GM21737 (cell line): ENCODE data around the gene TBL1XR1.

Experiments
- ATAC-seq: cut with Tn5 transposase; IDR thresholded peaks from one replicate; pipeline ENCODE4 v1.9.1; 2021; ENCODE audit warnings: mild to moderate bottlenecking, moderate library complexity; ENCODE audit not compliant: unreplicated experiment

Gene TBL1XR1

DNA sequence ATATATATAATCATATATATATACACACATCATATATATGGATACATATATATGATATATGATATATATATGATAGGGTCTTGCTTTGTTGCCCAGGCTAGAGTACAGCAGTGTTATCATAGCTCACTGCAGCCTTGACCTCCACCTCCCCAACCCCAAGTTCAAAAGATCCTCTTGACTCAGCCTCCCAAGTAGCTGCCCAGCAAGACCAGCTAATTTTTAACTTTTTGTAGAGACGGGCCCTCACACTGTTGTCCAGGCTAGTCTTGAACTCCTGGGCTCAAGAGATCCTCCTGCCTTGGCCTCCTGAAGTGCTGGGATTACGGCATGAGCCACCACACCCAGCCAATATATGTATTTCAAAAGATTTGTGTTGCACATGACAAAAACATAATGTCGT lies 83.0 kb downstream of the TBL1XR1 start:
- ATAC-seq = no peak

DNA sequence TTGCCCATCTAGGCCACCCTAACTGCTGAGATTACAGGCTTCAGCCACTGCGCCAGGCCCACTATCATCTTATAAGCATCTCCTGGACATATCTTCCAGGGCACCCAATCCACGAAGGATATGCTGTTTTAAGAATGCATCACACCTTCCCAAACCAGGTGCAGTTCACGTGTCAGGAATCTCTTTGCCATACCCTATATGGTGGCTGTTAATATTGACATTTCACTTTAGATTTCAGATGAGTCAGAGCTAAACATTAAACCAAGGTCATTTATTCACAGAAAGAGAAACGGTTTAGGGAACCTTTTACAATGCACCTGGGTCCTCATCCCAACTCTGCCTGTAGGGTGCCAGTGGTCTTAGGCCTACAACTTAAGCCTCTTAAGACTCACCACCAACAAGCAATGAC lies 85.7 kb downstream of the TBL1XR1 start:
- ATAC-seq = peak; percentile 50

DNA sequence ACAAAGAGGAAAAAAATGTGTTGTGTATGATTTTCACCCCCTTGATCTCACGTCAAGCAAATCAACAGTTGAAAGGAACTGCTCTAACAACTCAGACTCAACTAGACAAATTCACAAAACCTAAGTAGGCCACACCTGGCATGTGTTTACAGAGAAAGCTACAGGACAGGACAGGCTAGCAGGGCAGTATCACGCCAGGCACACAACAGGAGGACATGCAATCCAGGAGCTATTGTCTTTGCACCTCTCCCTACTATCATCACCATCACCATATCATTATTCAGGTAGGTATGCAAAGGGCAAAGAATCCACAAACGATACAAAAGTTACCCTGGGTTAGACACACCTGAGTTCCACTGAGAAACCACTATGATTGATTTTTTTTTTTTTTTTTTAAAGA lies 86.4 kb downstream of the TBL1XR1 start:
- no peak for ATAC-seq

DNA sequence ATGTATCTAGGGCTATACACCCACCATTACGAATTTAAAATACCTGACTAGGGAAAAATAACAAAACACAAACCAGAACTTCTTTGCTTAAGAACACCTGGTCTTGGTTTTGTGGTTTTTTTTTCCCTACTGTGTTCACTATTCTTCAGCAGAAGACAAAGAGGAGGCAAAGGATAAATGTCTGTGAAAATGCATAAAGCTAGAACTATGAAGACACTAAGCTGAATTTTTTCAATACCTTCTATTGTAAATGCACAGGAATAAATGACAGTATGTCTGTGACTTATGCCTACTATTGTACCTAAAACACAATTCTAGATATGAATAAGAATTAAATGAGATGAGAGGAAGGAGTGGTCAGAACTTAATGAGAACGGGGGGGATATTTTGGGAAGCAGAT lies 86.9 kb downstream of the TBL1XR1 start:
- no peak for ATAC-seq

DNA sequence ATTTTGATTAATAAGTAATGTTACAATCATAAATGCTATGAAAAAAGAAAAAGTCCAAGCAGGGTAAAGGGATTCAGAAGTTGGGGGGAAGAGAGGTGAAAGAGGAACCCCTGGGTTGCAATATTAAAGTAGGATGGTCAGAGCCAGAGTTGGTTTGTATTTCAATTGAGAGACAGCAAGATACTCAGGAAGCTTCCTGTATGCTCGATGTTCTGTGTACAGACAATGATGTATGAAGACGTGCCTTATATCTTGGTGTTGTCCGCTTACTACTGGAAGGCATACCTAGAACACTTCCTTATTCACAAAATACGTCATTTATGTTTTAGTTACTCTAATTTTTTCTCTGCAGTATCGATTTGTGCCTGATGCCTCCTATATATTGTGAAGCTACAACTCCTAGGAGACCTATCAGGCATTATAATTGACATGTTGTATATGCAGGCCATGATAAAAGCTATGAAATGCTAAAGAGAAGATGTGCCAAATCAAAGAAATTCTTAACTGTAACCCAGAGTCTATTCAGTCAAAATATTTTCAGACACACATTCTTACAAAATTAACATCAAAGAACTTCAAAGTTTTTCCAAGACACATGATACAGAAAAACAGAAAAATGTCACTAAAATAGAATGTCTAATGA lies 87.5 kb downstream of the TBL1XR1 start:
- peak; percentile 54 for ATAC-seq

DNA sequence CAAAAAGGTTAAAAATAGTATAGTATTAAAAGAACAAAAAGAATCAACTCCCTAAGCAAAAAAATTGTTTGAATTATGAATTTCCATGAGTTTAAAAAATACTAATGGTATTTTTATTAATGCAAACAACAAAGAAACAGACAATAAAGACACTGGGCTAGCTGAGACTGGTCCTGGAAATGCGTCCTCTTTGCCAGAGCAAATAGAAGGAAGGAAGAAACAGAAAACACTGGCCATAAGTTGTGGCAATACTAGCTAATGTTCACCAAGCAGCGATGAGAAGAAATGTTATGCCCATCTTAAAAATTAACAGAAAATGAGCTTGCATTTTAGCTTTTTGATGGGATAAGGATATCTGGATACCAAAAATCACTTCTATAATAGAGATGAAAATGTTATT lies 88.6 kb downstream of the TBL1XR1 start:
- no peak for ATAC-seq

DNA sequence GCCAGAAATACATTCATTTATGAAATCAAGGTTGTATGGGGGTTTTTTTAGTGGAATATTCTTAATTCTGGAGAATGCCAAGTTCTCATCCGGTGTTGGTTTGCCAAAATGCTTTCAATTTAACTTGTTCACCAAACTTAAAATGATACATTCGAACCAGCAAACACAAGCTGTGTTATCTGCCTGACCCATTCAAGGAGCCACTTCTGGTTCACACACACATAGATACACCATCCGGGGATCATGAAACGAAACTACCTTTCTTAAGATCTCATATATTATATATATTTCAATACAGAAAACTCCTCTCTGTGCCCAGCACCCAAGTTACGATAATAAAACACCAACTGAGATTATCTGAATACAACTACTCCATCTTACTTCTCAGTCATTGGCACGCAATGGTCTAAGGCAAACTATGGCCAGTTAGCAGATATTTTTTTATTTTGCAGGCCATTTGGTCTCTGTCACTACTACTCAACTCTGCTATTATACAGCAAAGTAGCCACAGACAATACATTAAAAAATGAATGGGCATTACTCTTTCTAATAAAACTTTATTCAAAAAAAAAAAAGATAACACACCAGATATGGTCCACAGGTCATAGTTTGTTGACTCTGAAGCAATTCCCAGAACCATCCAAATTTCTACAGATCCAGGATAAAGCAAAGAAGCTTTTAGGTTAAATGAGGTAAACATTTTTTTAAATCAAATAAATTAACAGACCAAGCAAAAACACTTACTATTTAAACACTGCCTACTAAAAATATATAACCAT lies 89.6 kb downstream of the TBL1XR1 start:
- ATAC-seq = no peak

DNA sequence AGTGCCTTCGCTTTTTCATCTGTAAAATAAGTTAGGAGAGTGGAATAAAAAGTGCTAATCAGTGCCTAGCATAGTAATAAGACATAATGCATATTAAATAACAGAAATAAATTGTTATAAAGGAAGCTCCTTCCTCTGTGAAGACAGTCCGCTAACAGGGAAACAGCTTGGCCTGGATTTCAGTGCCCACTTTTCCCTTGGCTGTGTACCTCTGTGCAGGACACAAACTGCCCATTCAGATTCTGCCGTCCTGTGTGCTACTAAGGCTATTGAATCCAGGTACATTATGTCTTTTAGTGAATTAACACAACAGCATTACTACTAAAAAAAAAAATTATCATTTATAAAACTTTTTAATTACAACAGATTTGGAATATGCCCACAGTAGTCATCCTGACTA lies 90.7 kb downstream of the TBL1XR1 start:
- ATAC-seq = no peak

DNA sequence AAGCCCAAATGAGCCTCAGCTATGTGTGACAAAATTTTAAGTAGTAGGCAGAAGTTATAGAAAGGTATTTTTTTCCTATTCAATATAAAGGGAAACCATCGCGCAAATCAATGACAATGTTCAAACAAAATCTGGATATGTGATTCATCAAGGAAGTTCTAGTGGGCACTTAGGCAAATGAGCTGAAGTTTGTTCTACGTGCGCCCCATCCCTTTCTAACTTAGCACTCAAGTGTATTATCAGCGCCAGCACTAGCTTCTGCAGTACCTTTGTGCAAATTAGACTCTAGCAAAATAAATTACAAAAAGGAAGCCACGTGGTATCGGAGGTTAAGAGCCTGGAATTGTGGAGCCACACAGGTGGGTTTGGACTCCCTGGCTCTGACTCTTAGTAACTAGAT lies 91.1 kb downstream of the TBL1XR1 start:
- ATAC-seq = no peak

DNA sequence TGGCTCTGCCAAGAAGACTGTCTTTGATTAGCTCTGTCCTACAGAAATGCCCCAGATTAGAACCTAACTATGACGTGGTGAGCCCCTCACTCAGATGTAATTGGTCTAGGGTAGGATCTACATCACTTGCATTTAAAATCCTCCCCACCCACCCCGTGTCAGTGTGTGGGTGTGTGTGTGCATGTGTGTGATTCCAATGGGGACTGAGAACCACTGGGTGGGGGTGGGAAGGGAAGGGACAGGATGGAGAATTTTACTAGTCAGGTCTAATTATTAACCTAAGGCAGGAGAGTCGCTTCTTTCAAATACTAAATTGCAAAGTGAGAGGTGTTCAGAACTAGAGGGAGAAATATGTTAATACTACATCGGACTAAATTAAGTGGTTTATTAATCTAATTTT lies 91.7 kb downstream of the TBL1XR1 start:
- ATAC-seq = no peak

DNA sequence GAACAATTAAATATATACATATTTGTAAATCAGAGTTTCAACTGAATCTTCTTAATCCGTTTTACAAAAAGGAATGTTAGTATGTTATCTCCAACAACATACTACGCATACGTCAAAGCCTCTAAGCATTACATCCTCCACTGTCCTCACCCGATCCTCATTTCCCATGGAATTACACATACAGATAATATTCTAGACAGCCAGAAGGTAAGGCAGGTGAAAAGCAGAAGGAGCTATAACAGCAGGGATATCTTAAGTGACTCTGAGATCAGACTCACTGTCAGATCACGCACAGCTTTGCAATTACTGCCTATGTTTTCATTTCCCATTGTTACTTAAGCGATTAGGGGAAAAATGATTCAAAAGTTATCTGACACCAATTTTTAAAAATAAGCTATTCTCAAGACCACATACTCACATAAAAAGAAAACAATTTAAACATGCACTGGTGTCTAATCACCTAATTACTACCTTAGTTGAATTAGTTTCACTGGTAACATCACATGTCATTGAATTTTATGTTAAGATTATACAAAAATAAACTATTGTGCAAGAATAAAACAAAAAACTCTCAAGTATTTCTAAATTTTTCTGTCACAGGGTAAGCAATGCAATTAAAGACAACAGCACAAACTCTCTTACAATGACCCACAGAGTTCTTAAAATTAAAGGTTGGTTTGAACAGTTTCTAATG lies 92.8 kb downstream of the TBL1XR1 start:
- no peak for ATAC-seq

DNA sequence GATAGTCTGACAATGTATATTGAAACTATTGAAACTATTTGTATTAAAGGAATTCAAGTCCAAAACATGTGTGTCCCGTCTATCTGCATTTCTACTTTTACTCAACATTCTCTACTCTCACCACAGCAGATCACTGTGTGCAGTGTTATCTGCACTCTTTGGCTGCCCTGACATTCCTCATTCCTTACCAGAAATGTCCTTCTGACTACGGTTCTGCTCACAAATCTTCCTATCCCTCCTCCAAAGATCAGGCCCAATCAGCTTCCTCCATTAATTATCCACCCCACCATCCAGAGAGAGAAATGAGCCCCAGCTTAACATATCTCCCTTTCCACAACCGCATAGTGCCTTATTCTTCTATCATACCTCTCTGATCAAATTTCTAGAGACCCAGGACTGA lies 94.7 kb downstream of the TBL1XR1 start:
- ATAC-seq = no peak

DNA sequence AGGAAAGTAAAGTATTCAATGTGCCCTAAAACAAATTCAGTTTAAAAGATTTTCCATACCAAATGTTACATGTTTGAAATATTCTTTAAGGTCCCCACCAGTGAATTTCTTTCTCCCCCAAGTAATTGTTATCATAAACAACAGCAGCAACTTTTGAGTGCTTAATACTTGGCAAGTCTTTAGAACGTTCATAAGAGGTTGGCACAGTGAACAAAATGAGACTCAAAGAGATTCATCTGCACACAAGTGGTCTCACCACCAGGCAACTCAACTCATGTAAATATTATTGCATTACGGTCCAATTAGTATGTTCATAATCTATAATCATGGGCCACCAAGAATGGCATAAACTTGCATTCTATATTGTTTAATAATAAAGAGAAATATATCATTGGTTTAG lies 98.7 kb downstream of the TBL1XR1 start:
- ATAC-seq = no peak

DNA sequence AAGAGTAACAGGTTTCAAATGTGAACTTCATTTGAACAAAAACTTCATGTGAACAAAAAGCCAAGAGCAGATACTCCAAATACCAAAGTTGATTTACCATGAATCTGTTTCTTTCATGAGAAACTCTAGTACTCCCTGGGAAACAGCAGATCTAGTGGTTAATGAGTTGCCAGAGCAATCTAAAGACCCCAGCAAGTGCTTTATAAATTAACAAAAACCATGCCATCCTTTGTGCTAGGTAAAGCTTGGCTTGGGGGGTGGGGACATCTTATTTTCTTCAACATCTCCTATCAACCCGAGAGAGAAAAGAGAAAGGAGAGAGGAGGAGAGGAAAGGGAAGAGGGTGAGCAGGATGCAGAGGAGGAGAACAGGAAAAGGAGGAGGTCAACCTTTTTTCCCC lies 100.7 kb downstream of the TBL1XR1 start:
- ATAC-seq = no peak

DNA sequence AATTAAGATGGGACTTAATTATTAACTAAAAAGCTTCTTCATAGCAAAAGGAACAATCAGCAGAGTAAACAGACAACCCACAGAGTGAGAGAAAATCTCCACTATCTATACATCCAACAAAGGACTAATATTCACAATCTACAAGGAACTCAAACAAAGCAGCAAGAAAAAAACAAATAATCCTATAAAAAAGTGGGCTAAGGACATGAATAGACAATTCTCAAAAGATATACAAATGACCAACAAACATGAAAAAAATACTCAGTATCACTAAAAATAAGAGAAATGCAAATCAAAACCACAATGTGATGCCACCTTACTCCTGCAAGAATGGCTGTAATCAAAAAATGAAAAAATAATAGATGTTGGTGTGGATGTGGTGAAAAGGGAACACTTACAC lies 103.3 kb downstream of the TBL1XR1 start:
- no peak for ATAC-seq

DNA sequence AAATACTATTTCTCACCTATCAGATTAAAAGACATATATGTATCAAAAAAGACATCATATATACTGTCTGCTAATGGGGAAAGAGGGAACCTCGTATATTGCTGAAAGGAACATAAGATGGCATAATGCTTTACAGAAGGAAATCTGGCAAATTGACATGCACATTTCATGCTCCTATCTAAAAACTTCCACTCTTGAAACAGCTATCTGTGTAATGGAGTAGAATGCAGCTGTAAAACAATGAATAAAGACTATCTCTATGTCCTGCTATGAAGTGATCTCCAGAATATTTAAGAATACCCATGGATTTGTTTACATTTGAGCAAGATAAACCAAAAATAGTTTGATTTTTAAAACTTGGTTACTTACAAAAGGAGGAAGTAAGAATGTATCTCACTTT lies 107.4 kb downstream of the TBL1XR1 start:
- no peak for ATAC-seq

DNA sequence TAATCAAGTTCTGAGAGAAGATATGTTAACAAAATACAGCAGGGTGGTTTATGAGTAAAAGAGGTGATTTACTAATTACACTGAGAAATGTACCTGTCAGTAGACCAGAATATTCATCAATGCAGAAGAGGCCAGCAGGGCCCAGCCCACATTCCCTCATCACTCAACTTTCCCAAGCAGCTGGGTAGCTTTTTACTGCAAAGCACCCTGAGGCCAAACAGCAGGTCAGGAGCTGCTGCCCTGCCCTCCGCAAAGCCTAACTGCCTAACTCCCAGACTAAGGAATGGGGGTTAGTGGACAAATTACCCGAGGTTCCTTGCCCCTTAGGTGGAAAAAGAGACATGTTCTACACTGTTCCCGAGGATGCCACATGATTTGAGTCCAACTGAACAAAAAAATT lies 108.2 kb downstream of the TBL1XR1 start:
- no peak for ATAC-seq

DNA sequence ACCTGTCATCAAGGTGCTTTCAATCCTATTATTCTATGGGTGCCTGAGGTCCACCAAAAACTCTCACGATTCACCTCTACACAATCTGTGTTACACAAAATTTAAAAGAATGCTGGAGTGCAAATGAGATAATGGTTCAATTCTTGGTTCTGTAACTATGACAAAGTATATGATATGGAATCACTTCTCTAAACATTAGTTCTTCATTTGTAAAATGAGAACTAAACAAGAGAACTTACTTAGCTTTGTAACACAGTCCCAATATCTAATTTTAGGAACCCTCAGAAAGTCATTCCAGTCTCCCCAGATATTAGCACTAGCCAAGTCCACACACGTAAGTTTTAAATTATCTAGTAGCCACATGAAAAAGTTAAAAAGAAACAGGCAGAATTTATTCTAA lies 111.5 kb downstream of the TBL1XR1 start:
- ATAC-seq = no peak

DNA sequence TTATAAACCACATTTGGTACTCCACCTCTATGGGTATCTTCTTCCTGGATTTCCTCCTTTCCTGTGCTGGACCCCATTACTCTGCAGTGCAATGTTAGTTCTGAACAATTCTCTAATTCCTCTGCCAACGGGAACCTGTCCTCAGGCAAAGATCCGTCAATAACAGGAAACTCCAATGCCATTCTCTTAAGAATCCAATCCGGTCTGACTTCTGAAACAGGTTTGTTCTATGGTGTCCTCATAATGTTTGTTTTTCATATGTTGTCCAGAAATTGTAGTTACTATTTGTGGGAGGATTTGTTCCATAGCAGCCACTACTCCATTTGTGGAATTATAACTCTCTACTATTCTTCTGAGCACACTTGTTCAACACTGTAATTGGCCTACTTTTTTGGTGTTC lies 112.7 kb downstream of the TBL1XR1 start:
- no peak for ATAC-seq

DNA sequence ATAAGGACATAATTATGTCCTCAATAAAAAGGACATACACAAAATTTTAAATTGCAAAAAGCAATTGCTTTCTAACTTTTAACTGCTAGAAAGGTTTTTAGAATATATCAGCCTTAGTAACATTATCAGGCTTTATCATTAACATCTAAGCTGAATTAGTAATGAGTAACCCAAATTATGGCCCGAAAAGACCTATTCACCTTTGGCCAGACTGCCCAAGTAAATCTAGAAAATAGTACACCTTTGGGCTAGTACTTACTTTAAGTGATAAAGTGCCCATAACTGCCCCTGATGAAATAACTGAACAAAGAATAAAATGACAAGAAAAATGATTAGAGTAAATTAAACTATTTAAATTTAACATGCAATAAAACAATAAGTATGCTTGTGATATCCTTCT lies 117.2 kb downstream of the TBL1XR1 start:
- no peak for ATAC-seq

DNA sequence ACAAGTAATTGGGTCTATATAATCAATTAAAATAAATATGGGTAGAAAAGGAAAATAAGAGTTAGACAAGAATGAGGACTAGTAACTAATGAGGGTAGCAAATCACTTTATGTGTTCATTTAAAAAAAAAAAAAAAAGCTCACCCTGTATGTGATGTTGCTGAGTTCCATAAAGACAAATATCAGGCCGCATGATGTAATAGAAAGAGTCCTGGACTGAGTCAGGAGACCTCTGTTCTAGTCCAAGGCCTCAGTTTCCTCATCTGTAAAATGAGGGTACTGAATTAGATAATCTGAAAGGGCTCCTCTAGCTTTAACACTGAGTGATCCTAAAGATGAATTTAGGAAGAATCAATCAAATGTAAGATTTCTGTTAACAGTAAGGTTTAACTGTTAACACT lies 117.6 kb downstream of the TBL1XR1 start:
- ATAC-seq = no peak

DNA sequence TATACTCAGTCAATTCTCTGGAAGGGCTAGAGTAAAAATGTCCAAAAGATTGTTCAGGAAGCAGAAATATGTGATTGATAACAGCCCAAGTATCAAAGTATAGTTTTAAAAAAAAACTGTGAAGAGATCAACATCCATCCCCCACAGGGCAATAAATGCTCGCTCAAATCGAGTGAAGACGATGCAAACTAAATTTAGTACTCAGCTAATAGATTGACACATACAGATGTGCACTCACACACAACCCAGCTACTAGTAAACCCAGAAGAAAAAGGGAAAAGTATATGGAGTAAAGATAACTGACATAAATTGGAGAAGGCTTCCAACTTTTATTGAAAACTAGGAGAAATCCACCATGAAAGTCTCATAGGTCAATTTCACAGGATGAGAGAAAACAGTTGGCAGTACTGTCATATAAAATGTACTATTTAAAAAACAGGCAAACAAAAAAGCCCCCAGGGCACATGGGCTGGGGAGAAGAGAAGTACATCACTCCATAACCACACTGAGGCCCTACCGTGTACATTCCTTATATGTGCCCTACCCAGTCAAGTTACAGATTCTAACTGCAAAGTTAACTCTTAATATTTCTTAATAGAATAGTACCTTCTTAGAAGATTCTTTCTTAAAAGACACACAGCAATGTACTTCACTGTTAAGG lies 125.7 kb downstream of the TBL1XR1 start:
- no peak for ATAC-seq
